Effector CD8-positive, alpha-beta T cell (primary cell): ENCODE data around the gene PCBP1.
"Not testable (repeated sequence)": the region's sequence is repeated elsewhere in the genome, so short reads cannot be mapped to it uniquely, and the experiment has no call there.

Experiments
- DNase-seq: peaks from one replicate; lab custom pipeline; 2025; lab: John Stamatoyannopoulos, UW

Gene PCBP1

DNA sequence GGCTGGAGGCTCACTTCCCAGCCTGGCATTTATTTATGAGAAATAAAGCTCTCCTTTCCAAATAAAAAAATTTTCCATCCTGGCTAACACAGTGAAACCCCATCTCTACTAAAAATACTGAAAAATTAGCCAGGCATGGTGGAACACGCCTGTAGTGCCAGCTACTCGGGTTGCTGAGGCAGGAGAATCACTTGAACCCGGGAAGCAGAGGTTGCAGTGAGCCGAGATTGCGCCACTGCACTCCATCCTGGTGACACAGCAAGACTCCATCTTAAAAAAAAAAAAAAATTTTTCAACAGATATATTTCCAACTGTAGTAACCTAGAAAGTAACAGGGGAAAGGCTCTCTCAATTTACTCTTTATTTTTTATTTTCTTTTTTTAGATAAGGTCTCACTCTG is 6.1 kb upstream of the PCBP1 start:
- no peak for DNase-seq

DNA sequence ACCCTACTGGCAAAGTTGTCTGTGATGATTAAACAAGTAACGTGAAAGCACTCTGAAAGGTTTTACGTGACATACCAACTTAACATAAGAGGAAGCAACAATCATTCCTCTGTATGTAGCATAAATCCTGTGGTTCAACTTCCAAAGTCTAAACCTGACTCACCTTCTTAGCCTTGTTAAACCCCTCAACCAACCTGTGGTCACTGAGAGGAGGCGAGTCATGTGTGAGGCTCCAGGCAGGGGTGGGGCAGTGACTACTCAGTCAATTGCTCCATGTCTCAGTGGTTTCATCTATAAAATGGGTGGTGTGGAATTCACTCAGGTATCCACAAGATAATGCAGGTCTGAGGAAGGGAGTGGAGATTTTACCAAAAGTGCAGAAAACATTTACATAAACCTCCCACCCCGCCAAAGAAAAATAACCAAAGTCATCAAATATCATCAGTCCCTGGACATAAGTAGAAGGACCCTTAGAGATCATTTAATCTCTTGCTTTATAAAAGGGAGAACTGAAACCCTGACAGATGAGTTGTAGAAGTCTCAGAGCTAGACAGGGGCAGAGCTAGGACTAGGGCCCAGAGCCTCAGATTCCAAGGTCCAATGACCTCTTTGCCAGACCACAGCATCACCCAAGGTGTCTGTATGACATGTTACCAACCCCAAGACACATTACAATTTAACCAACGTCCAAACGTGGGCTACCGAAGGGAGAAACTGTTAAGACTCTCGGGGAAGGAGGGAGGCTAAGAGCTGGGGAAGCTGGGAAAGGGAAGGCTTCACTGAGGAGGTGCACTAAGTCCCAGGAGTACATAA is 3.7 kb upstream of the PCBP1 start:
- DNase-seq: no peak

DNA sequence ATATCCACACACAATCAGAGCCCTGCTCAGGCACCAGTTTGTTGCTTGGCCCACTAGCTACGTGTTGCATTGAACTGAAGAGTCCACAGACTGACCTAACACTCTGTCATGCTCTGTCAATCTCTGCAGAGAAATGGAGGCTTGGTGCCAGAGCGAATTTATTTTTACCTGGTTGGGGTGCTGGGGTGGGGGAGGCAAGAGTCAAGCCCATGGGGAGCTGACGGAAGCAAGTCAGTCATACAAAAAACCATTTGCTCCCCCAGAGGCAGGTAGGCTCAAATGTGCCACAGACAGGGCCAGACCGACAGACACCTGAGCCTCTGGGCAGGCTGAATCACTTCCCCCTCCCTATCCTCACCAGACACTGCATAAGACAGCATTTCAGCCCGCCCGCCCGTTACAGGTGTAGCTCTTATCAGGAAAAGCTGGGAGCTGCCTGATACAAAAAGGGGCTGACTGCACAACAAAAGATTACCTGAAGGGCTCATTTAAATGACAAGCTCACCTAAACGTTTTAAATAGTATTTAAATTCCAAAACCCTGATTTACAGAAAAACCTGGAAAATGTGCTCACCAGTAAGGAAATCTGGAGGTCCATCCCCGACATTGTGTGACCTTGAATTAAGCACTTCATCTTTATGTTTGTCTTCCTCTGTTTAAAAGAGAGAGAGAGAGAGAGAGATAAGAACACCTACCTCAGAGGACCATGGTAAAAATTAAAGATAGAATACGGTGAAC is 2.1 kb upstream of the PCBP1 start:
- peak; percentile 25 for DNase-seq

DNA sequence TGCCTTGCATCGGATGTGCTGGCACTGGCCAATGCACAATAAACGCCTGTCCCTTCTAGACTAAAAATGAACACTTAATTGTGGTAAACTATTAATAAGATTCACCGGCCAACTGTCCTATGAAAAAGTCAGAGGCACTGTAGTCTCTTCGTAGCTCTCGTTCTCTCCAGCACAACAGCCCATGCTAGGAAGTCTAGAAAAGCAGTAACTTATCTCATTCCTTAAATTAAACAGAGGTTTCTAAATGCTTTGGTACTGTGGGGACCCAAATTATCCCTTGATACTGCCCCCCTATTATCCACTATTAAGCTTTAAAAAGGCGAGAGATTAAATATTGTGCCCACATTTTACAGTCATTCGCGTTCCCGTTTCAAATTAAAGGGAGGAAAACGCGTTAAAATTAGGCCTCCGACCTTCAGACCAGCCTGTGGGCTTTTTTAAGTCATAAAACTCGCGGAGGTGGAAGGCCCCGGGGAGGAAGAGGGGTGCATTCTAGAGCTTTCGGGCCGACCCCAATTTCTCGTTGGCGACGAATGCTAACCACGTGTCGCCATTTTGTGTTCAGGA is 1.5 kb upstream of the PCBP1 start:
- no peak for DNase-seq

DNA sequence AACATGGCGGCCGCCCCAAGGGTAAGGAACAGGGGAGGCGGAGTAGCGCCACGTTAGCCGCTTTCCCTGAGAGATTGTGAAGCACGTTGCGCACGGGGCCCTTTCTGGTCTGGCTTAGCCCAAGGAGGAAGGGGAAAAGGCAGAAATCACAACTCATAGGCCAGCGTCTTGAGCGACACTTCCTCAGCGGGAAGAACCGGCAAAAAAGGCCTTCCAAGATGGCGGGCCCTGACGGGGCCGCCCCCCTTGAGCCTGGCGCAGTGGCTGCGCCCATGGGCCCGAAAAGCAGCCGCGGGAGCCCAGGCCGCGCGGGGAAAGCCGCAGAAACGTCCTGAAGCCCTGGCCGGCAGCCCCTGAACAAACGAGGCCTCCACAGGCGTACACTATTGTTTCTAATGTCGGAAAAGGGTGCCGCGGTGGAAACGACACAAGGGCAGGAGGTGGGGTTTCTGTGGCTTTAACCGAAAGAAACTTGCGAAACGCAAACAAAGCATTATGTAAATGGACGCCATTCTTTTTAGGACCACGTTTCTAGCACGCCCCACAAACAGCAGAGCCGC is 919 bp upstream of the PCBP1 start:
- DNase-seq: peak; percentile 69

DNA sequence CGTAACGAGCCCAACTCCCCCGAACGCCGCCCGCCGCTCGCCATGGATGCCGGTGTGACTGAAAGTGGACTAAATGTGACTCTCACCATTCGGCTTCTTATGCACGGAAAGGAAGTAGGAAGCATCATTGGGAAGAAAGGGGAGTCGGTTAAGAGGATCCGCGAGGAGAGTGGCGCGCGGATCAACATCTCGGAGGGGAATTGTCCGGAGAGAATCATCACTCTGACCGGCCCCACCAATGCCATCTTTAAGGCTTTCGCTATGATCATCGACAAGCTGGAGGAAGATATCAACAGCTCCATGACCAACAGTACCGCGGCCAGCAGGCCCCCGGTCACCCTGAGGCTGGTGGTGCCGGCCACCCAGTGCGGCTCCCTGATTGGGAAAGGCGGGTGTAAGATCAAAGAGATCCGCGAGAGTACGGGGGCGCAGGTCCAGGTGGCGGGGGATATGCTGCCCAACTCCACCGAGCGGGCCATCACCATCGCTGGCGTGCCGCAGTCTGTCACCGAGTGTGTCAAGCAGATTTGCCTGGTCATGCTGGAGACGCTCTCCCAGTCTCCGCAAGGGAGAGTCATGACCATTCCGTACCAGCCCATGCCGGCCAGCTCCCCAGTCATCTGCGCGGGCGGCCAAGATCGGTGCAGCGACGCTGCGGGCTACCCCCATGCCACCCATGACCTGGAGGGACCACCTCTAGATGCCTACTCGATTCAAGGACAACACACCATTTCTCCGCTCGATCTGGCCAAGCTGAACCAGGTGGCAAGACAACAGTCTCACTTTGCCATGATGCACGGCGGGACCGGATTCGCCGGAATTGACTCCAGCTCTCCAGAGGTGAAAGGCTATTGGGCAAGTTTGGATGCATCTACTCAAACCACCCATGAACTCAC is 673 bp downstream of the PCBP1 start:
- no peak for DNase-seq

DNA sequence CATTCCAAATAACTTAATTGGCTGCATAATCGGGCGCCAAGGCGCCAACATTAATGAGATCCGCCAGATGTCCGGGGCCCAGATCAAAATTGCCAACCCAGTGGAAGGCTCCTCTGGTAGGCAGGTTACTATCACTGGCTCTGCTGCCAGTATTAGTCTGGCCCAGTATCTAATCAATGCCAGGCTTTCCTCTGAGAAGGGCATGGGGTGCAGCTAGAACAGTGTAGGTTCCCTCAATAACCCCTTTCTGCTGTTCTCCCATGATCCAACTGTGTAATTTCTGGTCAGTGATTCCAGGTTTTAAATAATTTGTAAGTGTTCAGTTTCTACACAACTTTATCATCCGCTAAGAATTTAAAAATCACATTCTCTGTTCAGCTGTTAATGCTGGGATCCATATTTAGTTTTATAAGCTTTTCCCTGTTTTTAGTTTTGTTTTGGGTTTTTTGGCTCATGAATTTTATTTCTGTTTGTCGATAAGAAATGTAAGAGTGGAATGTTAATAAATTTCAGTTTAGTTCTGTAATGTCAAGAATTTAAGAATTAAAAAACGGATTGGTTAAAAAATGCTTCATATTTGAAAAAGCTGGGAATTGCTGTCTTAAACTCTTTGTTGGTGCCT is 1.4 kb downstream of the PCBP1 start:
- DNase-seq: no peak

DNA sequence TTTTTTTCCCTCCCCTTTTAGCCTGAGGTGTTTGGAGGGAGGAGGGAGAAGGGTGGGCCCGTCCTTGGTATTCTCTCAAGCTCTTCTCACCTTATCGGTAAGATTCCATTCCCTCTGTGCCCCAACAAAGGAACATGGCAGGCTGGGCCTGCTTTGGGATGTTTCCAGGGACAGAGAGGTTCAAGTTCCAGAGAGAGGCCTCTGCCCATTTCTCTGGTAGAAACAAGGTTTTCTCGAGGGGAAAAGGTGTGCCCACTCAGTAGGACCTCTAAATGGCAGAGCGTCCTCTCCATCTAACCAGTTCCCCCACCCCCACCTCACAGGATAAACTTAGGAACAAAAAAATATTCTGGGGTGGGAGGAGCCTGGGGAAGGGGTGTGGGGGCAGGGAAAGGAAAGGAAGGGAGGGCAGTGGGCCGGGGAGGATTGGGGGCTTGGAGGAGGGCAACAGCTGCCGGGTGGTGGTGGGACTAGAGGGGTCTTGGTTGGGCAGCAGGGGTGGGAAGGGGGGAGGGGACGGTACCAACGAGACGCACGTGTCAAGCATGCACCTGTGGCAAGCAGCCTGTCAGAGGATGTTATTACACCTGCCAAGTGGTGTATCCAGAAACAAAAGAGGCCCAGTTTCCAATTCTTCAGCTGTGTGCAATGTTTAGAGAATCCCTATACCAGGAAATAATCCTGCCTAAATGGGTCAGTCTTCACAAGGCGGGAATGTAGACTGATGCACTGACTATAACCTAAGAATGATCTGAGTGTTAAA is 2.1 kb downstream of the PCBP1 start:
- DNase-seq: no peak

DNA sequence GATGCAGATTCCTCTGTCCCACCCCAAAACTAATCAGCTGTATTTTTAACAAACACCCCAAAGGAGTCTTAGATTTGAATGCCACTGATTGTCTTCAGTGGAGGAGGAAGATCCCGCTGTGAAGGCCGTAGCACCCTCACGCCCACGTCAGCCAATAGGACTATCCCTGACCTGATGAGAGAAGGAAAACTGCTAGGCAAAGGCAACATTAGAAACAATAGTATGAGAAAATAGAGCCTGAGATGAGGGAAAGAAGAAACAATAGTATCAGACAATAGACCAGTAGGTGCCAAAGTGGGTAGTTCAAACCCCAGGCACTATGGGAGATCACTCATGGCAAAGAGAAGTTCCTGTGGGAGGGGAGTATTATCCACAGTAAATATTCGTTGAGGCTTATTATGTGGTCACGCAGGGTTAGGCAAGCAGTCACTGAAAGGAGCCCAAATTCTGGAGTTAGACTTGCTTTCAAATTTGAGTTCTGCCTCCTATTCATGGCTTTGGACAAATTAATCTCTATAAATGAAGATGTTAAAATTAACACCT is 2.8 kb downstream of the PCBP1 start:
- no peak for DNase-seq

DNA sequence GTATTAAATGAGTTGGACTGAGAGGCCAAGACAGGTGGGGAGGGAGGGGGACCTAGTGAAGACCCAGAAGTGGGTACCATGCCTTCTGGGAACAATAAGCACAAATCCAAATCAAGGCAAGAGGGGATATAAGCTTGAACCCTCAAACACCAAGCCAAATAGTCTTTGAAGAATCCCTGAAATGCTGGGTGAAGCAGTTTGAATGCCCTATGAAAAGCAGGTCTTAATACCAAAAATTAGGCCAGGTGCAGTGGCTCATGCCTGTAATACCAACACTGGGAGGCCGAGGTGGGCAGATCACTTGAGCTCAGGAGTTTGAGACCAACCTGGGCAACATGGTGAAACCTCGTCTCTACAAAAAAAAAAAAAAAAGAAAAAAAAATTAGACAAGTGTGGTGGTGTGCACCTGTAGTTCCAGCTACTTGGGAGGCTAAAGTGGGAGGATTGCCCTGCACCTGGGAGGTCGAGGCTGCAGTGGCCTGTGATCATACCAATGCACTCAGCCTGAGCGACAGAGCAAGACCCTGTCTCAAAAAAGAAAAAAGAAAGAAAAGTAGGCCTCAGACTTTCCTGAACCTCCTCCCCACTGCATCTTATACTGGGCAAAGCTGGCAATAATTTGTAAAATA is 3.5 kb downstream of the PCBP1 start:
- no peak for DNase-seq

DNA sequence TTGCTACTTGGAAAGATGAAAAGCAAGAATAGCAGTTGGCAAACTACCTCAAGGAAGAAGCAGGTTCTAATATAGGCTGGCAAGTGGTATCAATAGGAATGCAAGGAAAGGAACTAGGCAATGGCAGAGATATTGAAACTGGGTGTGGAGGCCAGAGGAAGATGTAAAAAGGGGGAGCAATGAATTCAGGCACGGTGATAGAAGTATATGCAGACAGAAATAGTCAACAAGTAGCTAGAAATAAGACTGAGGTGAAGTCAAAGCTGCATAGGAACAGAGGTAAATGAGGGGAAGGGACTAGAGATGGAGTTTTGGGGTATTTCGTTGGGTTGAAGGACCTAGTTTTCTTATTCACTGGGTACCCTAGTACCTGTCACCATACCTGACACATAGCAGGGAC is 4.1 kb downstream of the PCBP1 start:
- no peak for DNase-seq

DNA sequence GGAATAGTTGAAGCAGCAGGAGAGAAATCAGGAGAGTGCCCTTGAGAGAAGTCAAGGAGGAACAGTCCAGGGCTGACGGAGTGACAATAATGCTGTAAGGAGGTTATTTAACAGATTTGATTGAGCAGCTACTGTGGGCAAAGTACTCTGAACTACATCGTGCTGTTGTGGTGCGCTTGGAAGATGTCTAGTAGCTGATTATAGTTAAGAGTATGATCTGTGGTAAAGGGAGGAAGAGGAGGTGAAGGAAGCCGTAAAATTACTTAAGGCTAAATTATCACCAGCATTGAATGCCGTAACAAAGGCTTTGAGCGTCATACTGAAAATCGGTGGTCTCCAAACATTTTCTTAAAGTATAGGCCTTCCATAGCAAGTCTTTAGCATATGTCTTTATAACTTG is 4.5 kb downstream of the PCBP1 start:
- no peak for DNase-seq

DNA sequence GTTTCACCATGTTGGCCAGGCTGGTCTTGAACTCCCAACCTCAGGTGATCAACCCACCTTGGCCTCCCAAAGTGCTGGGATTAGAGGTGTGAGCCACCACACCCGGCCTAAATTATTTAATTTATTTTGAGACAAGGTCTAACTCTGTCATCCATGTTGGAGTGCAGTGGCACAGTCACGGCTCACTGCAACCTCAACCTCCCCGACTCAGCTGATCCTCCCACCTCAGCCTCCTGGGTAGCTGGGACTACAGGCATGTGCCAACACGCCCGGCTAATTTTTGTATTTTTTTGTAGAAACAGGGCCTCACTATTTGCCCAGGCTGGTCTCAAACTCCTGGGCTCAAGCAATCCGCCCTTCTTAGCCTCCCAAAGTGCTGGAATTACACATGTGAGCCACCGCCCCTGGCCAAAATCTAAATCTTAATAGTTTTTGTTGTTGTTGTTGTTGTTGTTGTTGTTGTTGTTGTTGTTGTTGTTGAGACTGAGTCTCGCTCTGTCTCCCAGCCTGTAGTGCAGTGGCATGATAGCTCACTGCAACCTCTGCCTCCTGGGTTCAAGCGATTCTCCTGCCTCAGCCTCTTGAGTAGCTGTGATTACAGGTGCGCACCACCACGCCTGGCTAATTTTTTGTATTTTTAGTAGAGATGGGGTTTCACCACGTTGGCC is 5.4 kb downstream of the PCBP1 start:
- DNase-seq: not testable (repeated sequence)

DNA sequence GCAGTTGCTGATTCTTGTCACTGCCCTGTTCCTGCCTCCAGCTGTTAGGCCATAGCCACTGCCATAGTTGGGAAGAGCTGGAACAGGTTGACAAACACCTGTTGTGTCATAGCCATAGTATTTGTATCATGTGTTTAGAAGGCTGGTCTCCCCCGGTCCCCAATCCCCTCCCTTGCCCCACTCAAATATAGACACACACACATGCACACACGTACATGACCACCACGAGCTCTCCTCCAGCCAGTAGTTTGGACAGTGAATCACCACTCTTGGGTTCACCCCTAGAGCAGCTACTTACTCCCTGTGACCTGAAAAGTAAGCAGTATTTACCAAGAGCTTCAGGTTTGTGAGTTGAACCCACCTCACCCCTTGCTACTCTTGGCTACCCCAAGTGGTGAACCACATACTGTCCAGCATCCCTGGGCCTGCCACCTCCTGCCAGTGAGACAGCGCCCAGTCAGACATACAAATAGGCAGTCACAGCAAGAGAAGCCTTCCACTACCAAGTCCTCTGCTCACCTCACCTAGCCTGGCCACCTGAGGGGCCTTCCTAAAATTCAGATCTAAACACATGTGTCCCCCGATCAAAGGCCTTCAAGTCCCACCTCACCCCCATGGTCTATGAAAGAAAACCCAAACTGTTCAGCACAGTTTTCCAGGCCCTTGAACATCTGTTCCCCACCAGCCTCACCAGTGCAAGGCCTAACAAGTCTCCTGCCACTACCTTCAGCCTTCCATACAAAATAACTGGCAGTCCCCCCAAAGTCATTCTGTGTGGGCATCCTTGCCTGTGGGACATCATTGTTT is 7.1 kb downstream of the PCBP1 start:
- no peak for DNase-seq

DNA sequence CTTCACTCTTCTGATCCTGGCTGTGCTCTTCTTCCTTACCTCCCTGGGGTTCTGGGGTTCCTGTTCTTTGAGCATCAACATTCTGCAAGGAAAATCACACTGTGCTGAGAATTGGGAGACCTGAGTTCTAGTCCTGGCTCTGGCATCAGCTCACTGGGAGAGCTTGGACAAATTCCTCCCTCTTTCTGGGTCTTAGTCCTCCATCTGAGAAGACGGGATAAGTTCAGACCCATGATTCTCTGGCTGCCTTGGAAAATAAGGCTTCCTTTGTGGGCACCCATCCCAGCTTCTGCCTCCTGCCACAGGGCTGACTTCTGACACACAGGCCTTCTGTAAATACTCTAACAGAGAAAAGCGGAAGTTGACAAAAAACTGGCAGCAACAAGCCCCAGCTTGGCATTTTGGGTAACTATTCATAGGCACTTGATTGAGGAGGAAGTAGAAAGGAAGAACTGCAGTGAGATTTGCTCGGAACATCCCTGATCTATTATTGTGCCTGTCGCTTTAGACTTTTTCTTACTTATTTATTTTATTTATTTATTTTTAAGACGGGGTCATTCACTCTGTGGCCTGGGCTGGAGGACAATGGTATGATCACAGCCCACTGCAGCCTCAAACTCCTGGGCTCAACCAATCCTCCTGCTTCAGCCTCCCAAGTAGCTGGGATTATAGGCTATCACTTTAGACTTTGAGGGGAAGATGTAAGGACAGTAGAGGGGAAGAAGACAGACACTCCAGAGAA is 7.9 kb downstream of the PCBP1 start:
- DNase-seq: peak; percentile 22

DNA sequence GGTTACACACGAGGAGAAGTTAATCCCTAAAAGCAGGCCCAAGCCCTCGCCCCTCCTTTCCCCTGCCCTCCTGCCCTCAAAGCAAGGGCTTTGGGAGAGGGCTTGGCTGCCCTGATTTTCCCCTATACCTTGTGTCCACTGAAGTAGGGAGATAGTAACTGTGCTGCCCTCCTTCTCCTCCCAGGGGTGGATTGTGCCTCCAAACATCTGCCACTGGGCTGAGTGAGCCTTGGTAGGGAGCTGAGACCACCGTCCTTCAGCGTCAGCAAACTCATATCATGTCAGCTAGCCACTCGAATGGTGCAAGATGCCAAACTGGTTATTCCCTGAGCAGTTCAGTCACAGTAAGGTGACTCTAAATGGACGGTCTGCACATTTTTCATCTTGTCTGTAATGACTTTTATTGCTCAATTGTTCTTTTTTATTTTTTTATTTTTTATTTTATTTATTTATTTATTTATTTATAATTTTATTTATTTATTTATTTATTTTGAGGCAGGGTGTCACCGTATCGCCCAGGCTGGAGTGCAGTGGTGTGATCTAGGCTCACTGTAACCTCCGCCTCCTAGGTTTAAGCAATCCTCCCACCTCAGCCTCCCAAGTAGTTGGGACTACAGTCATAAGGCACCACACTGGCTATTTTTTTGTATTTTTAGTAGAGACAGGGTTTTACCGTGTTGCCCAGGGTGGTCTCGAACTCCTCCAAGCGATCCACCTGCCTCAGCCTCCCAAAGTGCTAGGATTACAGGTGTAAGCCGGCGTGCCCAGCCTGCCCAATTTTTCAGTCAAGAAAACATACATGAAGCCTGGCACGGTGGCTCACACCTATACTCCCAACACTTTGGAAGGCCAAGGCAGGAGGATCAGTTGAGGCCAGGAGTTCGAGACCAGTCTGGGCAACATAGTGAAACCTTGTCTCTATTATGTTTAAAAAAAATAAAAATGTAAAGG is 8.7 kb downstream of the PCBP1 start:
- no peak for DNase-seq
